Nephron progenitor cell (in vitro differentiated cells): ENCODE data around the gene AIP.
A peak's percentile ranks its signal among the peaks of the same experiment; 100 is the strongest.
"Not testable (repeated sequence)": the region's sequence is repeated elsewhere in the genome, so short reads cannot be mapped to it uniquely, and the experiment has no call there.

Source experiments
- DNase-seq: peaks from one replicate; pipeline ENCODE4 v3.0.0; 2021
- H3K27ac Mint-ChIP-seq: 2 replicates; pipeline ENCODE4 v1.8.0; 2021; ENCODE audit warnings: mild to moderate bottlenecking, moderate library complexity, mixed read lengths
- H3K27me3 Mint-ChIP-seq: 2 replicates; pipeline ENCODE4 v1.8.0; 2021; ENCODE audit warnings: mild to moderate bottlenecking, low read depth, mixed read lengths; ENCODE audit not compliant: poor library complexity
- H3K36me3 Mint-ChIP-seq: 2 replicates; pipeline ENCODE4 v1.8.0; 2021; ENCODE audit warnings: low read depth, mixed read lengths
- H3K4me1 Mint-ChIP-seq: 2 replicates; pipeline ENCODE4 v1.8.0; 2021; ENCODE audit warnings: mixed read lengths
- H3K4me3 Mint-ChIP-seq: 2 replicates; pipeline ENCODE4 v1.8.0; 2021; ENCODE audit warnings: mild to moderate bottlenecking, moderate library complexity, mixed read lengths
- H3K9me3 Mint-ChIP-seq: 2 replicates; pipeline ENCODE4 v1.8.0; 2021; ENCODE audit warnings: mild to moderate bottlenecking, moderate library complexity, mixed read lengths
- CTCF ChIP-seq: fragments of 200-600 bp; sonication (generic); IDR thresholded peaks from 2 replicates; pipeline ENCODE4 v1.5.0; 2021; ENCODE audit warnings: antibody characterized with exemption

AIP gene

GRCh38 chr11:67507864-67508485 lies 25.1 kb downstream of the AIP start, which contains the start of gene CDK2AP2:
TSS of gene CDK2AP2 (minus strand) at chr11:67508162. CDS start at chr11:67508082, 80 bp downstream.
- peak within 1 kb of the TSS; percentile 86 for H3K4me3 Mint-ChIP-seq
- H3K36me3 Mint-ChIP-seq, result no peaks in the 10 kb centered on the region
- peak; percentile 99 for DNase-seq
- peaks cover 36% of the 10 kb centered on the region for H3K27me3 Mint-ChIP-seq
- TF ChIP-seq CTCF, result no peak
- no peaks in the 10 kb centered on the region for H3K9me3 Mint-ChIP-seq
- H3K27ac Mint-ChIP-seq, result peak within 1 kb of the TSS; percentile 85
- peaks cover 50% of the 10 kb centered on the region for H3K4me1 Mint-ChIP-seq

DNA sequence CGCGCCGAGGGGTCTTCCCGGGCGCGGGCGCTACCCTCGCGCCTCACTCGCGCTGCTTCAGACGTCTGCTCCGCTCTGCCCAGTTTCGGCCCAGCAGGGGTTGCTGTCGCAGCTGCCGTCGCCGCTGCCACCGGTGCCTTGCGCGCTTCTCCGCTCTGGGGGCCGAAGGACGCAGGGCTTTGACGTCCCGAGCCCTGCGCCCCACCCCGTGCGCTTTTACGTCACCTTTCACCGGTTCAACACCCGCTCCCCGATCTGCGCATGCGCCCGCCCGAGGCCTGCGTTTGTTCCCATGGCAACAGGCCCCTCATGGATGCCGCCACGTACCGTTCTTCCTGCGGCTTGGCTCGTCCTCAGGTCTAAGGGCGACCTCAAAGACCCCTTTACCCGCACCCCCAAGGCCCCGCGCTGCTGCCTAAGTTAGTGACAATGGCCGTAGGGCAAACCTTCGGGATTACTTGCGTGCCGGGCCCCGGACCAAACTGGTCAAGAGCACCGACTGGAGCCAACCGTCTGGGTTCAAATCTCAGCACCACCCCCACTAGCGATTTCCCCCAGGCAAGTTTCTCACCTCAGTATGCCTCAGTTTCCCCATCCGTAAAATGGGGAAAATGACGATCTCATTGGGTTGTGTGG lies 25.8 kb downstream of the AIP start:
- Mint-ChIP-seq H3K4me1 (peaks cover 44% of the 10 kb centered on the region), H3K36me3 (no peaks in the 10 kb centered on the region), H3K27ac (peak overlapping the region; percentile 83), H3K9me3 (no peaks in the 10 kb centered on the region), H3K27me3 (peaks cover 40% of the 10 kb centered on the region), H3K4me3 (peak overlapping the region; percentile 86)
- no peak for TF ChIP-seq CTCF
- peak; percentile 99 for DNase-seq

DNA sequence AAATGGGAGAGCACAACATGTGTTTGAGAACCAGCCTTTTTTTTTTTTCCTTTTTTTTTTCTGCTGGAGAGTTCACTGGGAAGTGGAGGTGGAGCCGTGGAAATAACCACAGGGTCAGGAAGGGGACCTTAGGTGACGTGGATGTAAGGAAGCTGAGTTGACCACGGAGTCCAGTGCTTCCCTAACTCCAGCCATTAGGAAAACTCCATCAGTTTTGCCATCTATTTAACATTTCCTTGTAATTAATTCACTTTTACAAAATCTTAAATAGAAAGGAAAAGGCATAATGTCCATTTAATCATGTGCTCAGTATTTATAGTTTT lies 27.2 kb downstream of the AIP start:
- TF ChIP-seq CTCF, result no peak
- Mint-ChIP-seq H3K4me3 (peak overlapping the region; percentile 86), H3K27me3 (peaks cover 53% of the 10 kb centered on the region), H3K27ac (no peak overlapping the region), H3K36me3 (no peaks in the 10 kb centered on the region), H3K4me1 (peaks cover 42% of the 10 kb centered on the region), H3K9me3 (no peaks in the 10 kb centered on the region)
- no peak for DNase-seq

DNA sequence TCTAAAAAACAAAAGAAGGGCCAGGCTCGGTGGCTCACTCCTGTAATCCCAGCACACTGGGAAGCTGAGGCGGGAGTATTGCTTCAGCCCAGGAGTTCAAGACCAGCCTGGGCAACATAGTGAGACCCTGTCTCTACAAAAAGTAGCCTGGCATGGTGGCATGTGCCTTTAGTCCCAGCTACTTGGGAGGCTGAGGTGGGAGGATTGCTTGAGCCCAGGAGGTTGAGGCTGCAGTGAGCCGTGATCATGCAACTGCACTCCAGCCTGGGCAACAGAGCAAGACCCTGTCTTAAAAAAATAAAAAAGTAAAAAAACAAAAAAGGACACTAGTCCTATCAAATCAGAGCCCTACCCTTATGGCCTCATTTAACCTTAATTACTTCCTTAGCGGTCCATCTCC lies 28.7 kb downstream of the AIP start:
- not testable (repeated sequence) for H3K4me3 Mint-ChIP-seq

GRCh38 chr11:67514116-67514515 lies 31.3 kb downstream of the AIP start:
- DNase-seq, result no peak
- H3K4me1 Mint-ChIP-seq, result peaks cover 13% of the 10 kb centered on the region
- no peak for TF ChIP-seq CTCF
- H3K27me3 Mint-ChIP-seq, result peaks cover 62% of the 10 kb centered on the region
- no peak overlapping the region for H3K27ac Mint-ChIP-seq
- H3K9me3 Mint-ChIP-seq, result no peaks in the 10 kb centered on the region
- H3K36me3 Mint-ChIP-seq, result no peaks in the 10 kb centered on the region
- H3K4me3 Mint-ChIP-seq, result no peak overlapping the region

More for the DNA sequence above, 28.7 kb downstream of the AIP start:
- DNase-seq, H3K27ac Mint-ChIP-seq, H3K9me3 Mint-ChIP-seq, H3K36me3 Mint-ChIP-seq: not testable (repeated sequence)
- Mint-ChIP-seq H3K4me1 (peaks cover 31% of the 10 kb centered on the region), H3K27me3 (peaks cover 67% of the 10 kb centered on the region)

DNA sequence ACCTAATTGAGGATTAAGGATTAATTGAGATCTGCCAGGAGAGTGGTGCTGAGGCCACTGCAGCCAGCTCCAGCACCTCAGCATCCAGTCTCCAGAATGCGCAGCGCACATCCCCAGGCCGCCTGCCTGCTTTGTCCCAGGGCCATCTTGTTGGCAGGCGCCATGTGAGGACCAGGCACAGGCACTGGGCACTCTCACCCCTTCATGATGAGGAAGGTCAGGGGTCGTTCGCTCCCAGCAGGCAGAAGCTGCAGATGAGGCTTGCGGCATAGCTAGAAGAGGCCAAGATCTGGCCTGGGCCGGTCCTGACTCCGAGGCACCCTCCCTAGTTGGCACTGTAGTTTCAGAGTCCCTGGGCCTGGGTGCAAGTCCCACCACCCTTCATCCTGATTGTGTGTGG lies 34.0 kb downstream of the AIP start:
- H3K36me3 Mint-ChIP-seq, result no peaks in the 10 kb centered on the region
- no peak overlapping the region for H3K27ac Mint-ChIP-seq
- no peaks in the 10 kb centered on the region for H3K4me1 Mint-ChIP-seq
- TF ChIP-seq CTCF, result no peak
- peaks cover 45% of the 10 kb centered on the region for H3K27me3 Mint-ChIP-seq
- H3K4me3 Mint-ChIP-seq, result no peak overlapping the region
- no peak for DNase-seq
- no peaks in the 10 kb centered on the region for H3K9me3 Mint-ChIP-seq
